ENCODE results near the gene GPRIN2. TPM values are rescaled to one million over a fixed set of nuclear protein-coding genes. Genes with fewer than 3 reads are reported as not detected.
"Not testable (repeated sequence)": the region's sequence is repeated elsewhere in the genome, so short reads cannot be mapped to it uniquely, and the experiment has no call there.

GPRIN2 gene
- total RNA-seq, 1 donor from 2014 or later: 0.41 TPM

- DNase-seq (ENCODE audit: extremely low read depth, low read depth, low spot score): no peak
Measured at GRCh38 chr10:46522295-46523118, 34.0 kb downstream of the GPRIN2 start.

- DNase-seq (ENCODE audit: extremely low read depth, low read depth, low spot score): no peak
Measured at GRCh38 chr10:46520941-46521340, 35.5 kb downstream of the GPRIN2 start.

- no peak for DNase-seq (ENCODE audit: extremely low read depth, low read depth, low spot score)
Measured at GRCh38 chr10:46520381-46520780, 36.1 kb downstream of the GPRIN2 start.

- no peak for DNase-seq (ENCODE audit: extremely low read depth, low read depth, low spot score)
Measured at GRCh38 chr10:46518028-46518725, 38.3 kb downstream of the GPRIN2 start.

- no peak for DNase-seq (ENCODE audit: extremely low read depth, low read depth, low spot score)
Measured at GRCh38 chr10:46517541-46517940, 38.9 kb downstream of the GPRIN2 start.

GRCh38 chr10:46516660-46517416 is 39.6 kb downstream of the GPRIN2 start:
- DNase-seq (ENCODE audit: extremely low read depth, low read depth, low spot score): no peak

- no peak for DNase-seq (ENCODE audit: extremely low read depth, low read depth, low spot score)
Measured at GRCh38 chr10:46515793-46516192, 40.7 kb downstream of the GPRIN2 start.

GRCh38 chr10:46515366-46515765 is 41.1 kb downstream of the GPRIN2 start:
- DNase-seq (ENCODE audit: extremely low read depth, low read depth, low spot score): no peak

- DNase-seq (ENCODE audit: extremely low read depth, low read depth, low spot score): no peak
Measured at GRCh38 chr10:46514899-46515298, 41.6 kb downstream of the GPRIN2 start.

- no peak for DNase-seq (ENCODE audit: extremely low read depth, low read depth, low spot score)
Measured at GRCh38 chr10:46514431-46514861, 42.0 kb downstream of the GPRIN2 start.

- DNase-seq (ENCODE audit: extremely low read depth, low read depth, low spot score): not testable (repeated sequence)
Measured at GRCh38 chr10:46513333-46513732, 43.1 kb downstream of the GPRIN2 start.

GRCh38 chr10:46512725-46513124 is 43.7 kb downstream of the GPRIN2 start:
- not testable (repeated sequence) for DNase-seq (ENCODE audit: extremely low read depth, low read depth, low spot score)

- DNase-seq (ENCODE audit: extremely low read depth, low read depth, low spot score): not testable (repeated sequence)
Measured at GRCh38 chr10:46512002-46512401, 44.5 kb downstream of the GPRIN2 start.

Other genes starting within 250 kb of the GPRIN2 start
- 0.06 TPM in 1 of 2 replicates, not detected in the other for gene ANXA8L1, start 180.9 kb downstream of the GPRIN2 start, total RNA-seq
- gene NPY4R, start 90.7 kb downstream of the GPRIN2 start, total RNA-seq: not detected in 2 replicates
- gene SYT15, start 22.5 kb upstream of the GPRIN2 start, total RNA-seq: 0.29 TPM in 1 of 2 replicates, not detected in the other